HCT116 (cell line): ENCODE results near the gene SLC34A1. TPM values are rescaled to one million over a fixed set of nuclear protein-coding genes. Genes with fewer than 3 reads are reported as not detected.

ENCODE experiments used
- ATAC-seq: fragments of 200-7000 bp; cut with Tn5 transposase; 2 replicates; pipeline ENCODE4 v1.9.1; 2020; ENCODE audit warnings: mild to moderate bottlenecking, moderate library complexity
- BruUV-seq: library from RNA; stranded (reverse); fragments of 400-500 nt; replicated peaks from 2 replicates; lab custom pipeline; 2021; lab: Mats Ljungman, UMichigan
- CTCF ChIA-PET: fragments of 300-600 bp; sonication (Branson Sonifier 250); formaldehyde crosslinking; loops from one replicate; lab custom pipeline; 2021; ENCODE audit warnings: antibody characterized with exemption; lab: Charles Lee
- POLR2A ChIA-PET: fragments of 300-600, 350-600 bp; sonication (Branson Sonifier 250); formaldehyde crosslinking; loops from one replicate; lab custom pipeline; 2021; ENCODE audit warnings: antibody characterized with exemption; lab: Charles Lee
- RAD21 ChIA-PET, 2 experiments: fragments of 300-600 bp; sonication (Branson Sonifier 250); formaldehyde crosslinking; loops; one replicate each; lab custom pipeline; 2023; ENCODE audit warnings: low total read pairs in 2 of 2; ENCODE audit not compliant: uncharacterized antibody in 2 of 2, unreplicated experiment in 2 of 2, low non-redundant PET in 1 of 2; lab: Charles Lee
- DNase-seq: peaks from one replicate; pipeline ENCODE4 v3.0.0-alpha.2; 2010; ENCODE audit warnings: low read depth, low spot score
- H2AFZ ChIP-seq: fragments of 200-600 bp; shearing (Covaris generic), sonication (generic); 2 replicates; pipeline ENCODE4 v1.6.1; 2017; ENCODE audit warnings: low read depth, mixed run types, mixed read lengths, antibody characterized with exemption, low read length; ENCODE audit not compliant: poor library complexity, severe bottlenecking
- H3K27ac ChIP-seq: 2 replicates; pipeline ENCODE4 v1.5.1; 2012; ENCODE audit warnings: low read depth, low read length
- H3K27me3 ChIP-seq: fragments of 200-600 bp; sonication (generic); 2 replicates; pipeline ENCODE4 v1.6.1; 2016; ENCODE audit warnings: mixed run types, low read length, mixed read lengths; ENCODE audit not compliant: insufficient read depth
- H3K36me3 ChIP-seq, 2 experiments: fragments of 200-500 bp in 1 of 2; fragments of 200-600 bp in 1 of 2; sonication (Bioruptor generic) in 1 of 2; sonication (generic) in 1 of 2; 2 replicates each; pipeline versions ENCODE4 v1.5.1 to v1.6.1; 2014 to 2016; ENCODE audit warnings: low read length in 2 of 2, inconsistent platforms in 1 of 2, mixed read lengths in 1 of 2, mixed run types in 1 of 2; ENCODE audit not compliant: insufficient read depth in 2 of 2, control insufficient read depth in 1 of 2
- H3K4me1 ChIP-seq, 2 experiments: fragments of 200-600 bp in 1 of 2; sonication (generic) in 1 of 2; 2 replicates each; pipeline versions ENCODE4 v1.5.1 to v1.6.1; 2012 to 2017; ENCODE audit warnings: low read length in 2 of 2, inconsistent platforms in 1 of 2, mild to moderate bottlenecking in 1 of 2, mixed read lengths in 1 of 2, mixed run types in 1 of 2, moderate library complexity in 1 of 2; ENCODE audit not compliant: insufficient read depth in 2 of 2, control insufficient read depth in 1 of 2
- H3K4me2 ChIP-seq: fragments of 200-600 bp; sonication (generic); 2 replicates; pipeline ENCODE4 v1.6.1; 2017; ENCODE audit warnings: mixed run types, low read length, mixed read lengths
- H3K4me3 ChIP-seq, 2 experiments: fragments of 200-600 bp in 1 of 2; sonication (generic) in 1 of 2; replicated peaks in 1 of 2; 2 replicates each; pipeline ENCODE4 v1.5.1; 2011 to 2016; ENCODE audit warnings: low read length in 2 of 2, control low read depth in 1 of 2, low read depth in 1 of 2, mild to moderate bottlenecking in 1 of 2, mixed read lengths in 1 of 2, mixed run types in 1 of 2
- H3K79me2 ChIP-seq: fragments of 200-600 bp; sonication (generic); 2 replicates; pipeline ENCODE4 v1.6.1; 2017; ENCODE audit warnings: mild to moderate bottlenecking, mixed run types, low read length, moderate library complexity, mixed read lengths; ENCODE audit not compliant: insufficient read depth
- H3K9ac ChIP-seq: fragments of 200-600 bp; sonication (generic); 2 replicates; pipeline ENCODE4 v1.6.1; 2016; ENCODE audit warnings: low read length, mixed read lengths
- H3K9me2 ChIP-seq: fragments of 200-600 bp; sonication (generic), shearing (Covaris generic); 2 replicates; pipeline ENCODE4 v1.6.1; 2017; ENCODE audit warnings: mixed run types, mild to moderate bottlenecking, moderate library complexity; ENCODE audit not compliant: insufficient read depth
- H3K9me3 ChIP-seq, 2 experiments: fragments of 200-500 bp in 1 of 2; fragments of 200-600 bp in 1 of 2; sonication (Bioruptor generic) in 1 of 2; sonication (generic) in 1 of 2; 2 replicates each; pipeline ENCODE4 v1.6.1; 2014 to 2017; ENCODE audit warnings: low read length in 2 of 2, mixed read lengths in 2 of 2, inconsistent platforms in 1 of 2, low read depth in 1 of 2, mild to moderate bottlenecking in 1 of 2, mixed run types in 1 of 2, moderate library complexity in 1 of 2; ENCODE audit not compliant: control insufficient read depth in 1 of 2, insufficient read depth in 1 of 2
- H4K20me1 ChIP-seq: fragments of 200-600 bp; sonication (generic), shearing (Covaris generic); 2 replicates; pipeline ENCODE4 v1.6.1; 2017; ENCODE audit warnings: mixed run types, mild to moderate bottlenecking, moderate library complexity; ENCODE audit not compliant: insufficient read depth
- ATF3 ChIP-seq: IDR thresholded peaks from 2 replicates; pipeline ENCODE4 v1.6.1; 2012
- CBX3 ChIP-seq: IDR thresholded peaks from 2 replicates; pipeline ENCODE4 v1.6.1; 2012; ENCODE audit warnings: low read depth
- CEBPB ChIP-seq: IDR thresholded peaks from 2 replicates; pipeline ENCODE4 v1.6.1; 2012; ENCODE audit warnings: low read depth
- EGR1 ChIP-seq: IDR thresholded peaks from 2 replicates; pipeline ENCODE4 v1.6.1; 2012; ENCODE audit warnings: low read depth
- ELF1 ChIP-seq: IDR thresholded peaks from 2 replicates; pipeline ENCODE4 v1.6.1; 2012; ENCODE audit warnings: low read depth, borderline replicate concordance
- EZH2 ChIP-seq: fragments of 200-600 bp; sonication (generic); IDR thresholded peaks from 2 replicates; pipeline ENCODE4 v1.6.1; 2017; ENCODE audit warnings: antibody characterized with exemption, mixed run types
- JUND ChIP-seq: IDR thresholded peaks from 2 replicates; pipeline ENCODE4 v1.6.1; 2012
- MAX ChIP-seq: IDR thresholded peaks from 2 replicates; pipeline ENCODE4 v1.6.1; 2012
- POLR2A ChIP-seq: IDR thresholded peaks from 2 replicates; pipeline ENCODE4 v1.7.0; 2011; ENCODE audit warnings: borderline replicate concordance; ENCODE audit not compliant: insufficient read depth, insufficient read length; ENCODE audit errors: extremely low read depth
- POLR2AphosphoS5 ChIP-seq: IDR thresholded peaks from 2 replicates; pipeline ENCODE4 v1.6.1; 2011; ENCODE audit warnings: mild to moderate bottlenecking, low read depth, low read length, moderate library complexity
- RAD21 ChIP-seq: IDR thresholded peaks from 2 replicates; pipeline ENCODE4 v1.6.1; 2012; ENCODE audit warnings: low read depth, mild to moderate bottlenecking
- SIN3A ChIP-seq: IDR thresholded peaks from 2 replicates; pipeline ENCODE4 v1.6.1; 2012; ENCODE audit warnings: low read depth
- SRF ChIP-seq: IDR thresholded peaks from 2 replicates; pipeline ENCODE4 v1.6.1; 2012; ENCODE audit warnings: low read depth
- ZFX ChIP-seq: fragments of 450-650 bp; IDR thresholded peaks from 2 replicates; pipeline ENCODE4 v1.6.1; 2017
- ZNF274 ChIP-seq: fragments of 200-500 bp; sonication (Bioruptor generic); IDR thresholded peaks from 2 replicates; pipeline ENCODE4 v1.6.1; 2014; ENCODE audit warnings: mild to moderate bottlenecking, low read depth, low read length, inconsistent platforms
- intact Hi-C: fragments of 100-400 bp; cut with micrococcal nuclease; formaldehyde crosslinking; loops from 2 replicates; pipeline ENCODE4 v1.10.0; 2022
- total RNA-seq: library from RNA; stranded (reverse); gene quantifications from one replicate; pipeline ENCODE4 v1.2.1, GENCODE V29; 2021; ENCODE audit not compliant: unreplicated experiment
- TF ChIP-seq, protein P1 (sequence below), 3 experiments: fragments of 200-600 bp in 1 of 3; sonication (generic) in 1 of 3; IDR thresholded peaks in 2 of 3; conservative IDR thresholded peaks in 1 of 3; 2 replicates each; pipeline ENCODE4 v1.5.1; 2012 to 2017; ENCODE audit warnings: low read depth in 2 of 3, low read length in 2 of 3, antibody characterized with exemption in 1 of 3, borderline replicate concordance in 1 of 3, control low read depth in 1 of 3, mild to moderate bottlenecking in 1 of 3, mixed read lengths in 1 of 3, mixed run types in 1 of 3, moderate library complexity in 1 of 3; ENCODE audit not compliant: insufficient read depth in 1 of 3

The SLC34A1 gene
- total RNA-seq, 1 experiment from 2014 or later: not detected

DNA sequence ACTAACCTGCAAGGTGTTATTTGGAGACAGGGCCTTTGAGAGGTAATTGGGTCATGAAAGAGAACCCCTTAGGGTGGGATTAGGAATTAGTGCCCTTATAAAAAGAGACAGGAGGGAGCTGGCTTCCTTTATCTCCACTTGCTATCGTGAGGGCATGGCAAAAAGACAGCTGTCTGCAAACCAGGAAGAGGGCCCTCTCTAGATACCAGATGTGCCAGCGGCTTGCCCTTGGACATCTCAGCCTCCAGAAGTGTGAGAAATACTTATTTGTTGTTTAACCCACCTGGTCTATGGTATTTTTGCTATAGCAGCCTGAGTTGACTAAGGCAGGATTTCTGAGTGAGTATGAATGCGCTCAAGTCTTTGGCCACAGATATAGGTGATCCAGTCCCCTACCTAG, 27.5 kb upstream of the SLC34A1 start:
- H3K79me2 ChIP-seq: no peaks in the 10 kb centered on the region
- H3K36me3 ChIP-seq: no peaks in the 10 kb centered on the region
- no peak for ATAC-seq
- no peak for TF ChIP-seq CEBPB
- TF ChIP-seq, protein P1, sequence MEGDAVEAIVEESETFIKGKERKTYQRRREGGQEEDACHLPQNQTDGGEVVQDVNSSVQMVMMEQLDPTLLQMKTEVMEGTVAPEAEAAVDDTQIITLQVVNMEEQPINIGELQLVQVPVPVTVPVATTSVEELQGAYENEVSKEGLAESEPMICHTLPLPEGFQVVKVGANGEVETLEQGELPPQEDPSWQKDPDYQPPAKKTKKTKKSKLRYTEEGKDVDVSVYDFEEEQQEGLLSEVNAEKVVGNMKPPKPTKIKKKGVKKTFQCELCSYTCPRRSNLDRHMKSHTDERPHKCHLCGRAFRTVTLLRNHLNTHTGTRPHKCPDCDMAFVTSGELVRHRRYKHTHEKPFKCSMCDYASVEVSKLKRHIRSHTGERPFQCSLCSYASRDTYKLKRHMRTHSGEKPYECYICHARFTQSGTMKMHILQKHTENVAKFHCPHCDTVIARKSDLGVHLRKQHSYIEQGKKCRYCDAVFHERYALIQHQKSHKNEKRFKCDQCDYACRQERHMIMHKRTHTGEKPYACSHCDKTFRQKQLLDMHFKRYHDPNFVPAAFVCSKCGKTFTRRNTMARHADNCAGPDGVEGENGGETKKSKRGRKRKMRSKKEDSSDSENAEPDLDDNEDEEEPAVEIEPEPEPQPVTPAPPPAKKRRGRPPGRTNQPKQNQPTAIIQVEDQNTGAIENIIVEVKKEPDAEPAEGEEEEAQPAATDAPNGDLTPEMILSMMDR (IDR thresholded peaks at IDR 0.05 in 2 of 3, conservative IDR thresholded peaks at IDR 0.05 in 1 of 3; ENCODE audit: borderline replicate concordance in 1 of 3, insufficient read depth in 1 of 3, low read depth in 2 of 3, low read length in 2 of 3): no peak
- no peak for TF ChIP-seq POLR2A
- no peak for TF ChIP-seq SIN3A
- TF ChIP-seq MAX: no peak
- no peak for TF ChIP-seq EZH2
- no peak for TF ChIP-seq ELF1
- no peak for TF ChIP-seq RAD21
- no peak for TF ChIP-seq ZNF274
- TF ChIP-seq SRF: no peak
- TF ChIP-seq JUND: no peak
- TF ChIP-seq ZFX: no peak
- no peak for TF ChIP-seq POLR2AphosphoS5
- TF ChIP-seq CBX3: no peak
- TF ChIP-seq EGR1: no peak
- no peak for TF ChIP-seq ATF3
- H3K4me3 ChIP-seq: no peak overlapping the region
- no TSS peak for BruUV-seq
- DNase-seq: no peak
- H3K27ac ChIP-seq: no peak overlapping the region
- intact Hi-C loops: no loop called here
- ChIA-PET CTCF (interaction anchor here (3.2 kb wide), 1 partner anchor 13 kb away, joined by 15 read pairs; no protein-coding TSS in a partner anchor), POLR2A (no interaction called here), RAD21 (no interaction called here)
- H3K9ac ChIP-seq: no peak overlapping the region
- no peaks in the 10 kb centered on the region for H4K20me1 ChIP-seq
- no peak overlapping the region for H3K4me2 ChIP-seq
- H3K9me3 ChIP-seq: peaks cover 0 to 4% of the 10 kb centered on the region in 2 experiments; a peak in 1 of 4 replicates
- H3K9me2 ChIP-seq: no peaks in the 10 kb centered on the region
- no peak overlapping the region for H2AFZ ChIP-seq
- H3K4me1 ChIP-seq: peaks cover 4 to 12% of the 10 kb centered on the region in 2 experiments; a peak in 2 of 4 replicates
- H3K27me3 ChIP-seq: no peaks in the 10 kb centered on the region
